RWPE1 (cell line): Measurements from ENCODE around the gene COPE.
A peak's percentile ranks its signal among the peaks of the same experiment; 100 is the strongest.

Experiments
- CTCF ChIA-PET: fragments of 350-600 bp; sonication (Branson Sonifier 250); formaldehyde crosslinking; extraction: SDS; loops from one replicate; lab custom pipeline; 2021; lab: Yijun Ruan, JAX
- POLR2A ChIA-PET: fragments of 400-600 bp; formaldehyde crosslinking; extraction: SDS; loops from one replicate; lab custom pipeline; 2020; ENCODE audit warnings: antibody characterized with exemption; ENCODE audit not compliant: low non-redundant PET; lab: Yijun Ruan, JAX
- DNase-seq: peaks from one replicate; pipeline ENCODE4 v3.0.0; 2012; ENCODE audit warnings: low spot score
- H3K27ac ChIP-seq: fragments of 450-650 bp; 2 replicates; pipeline ENCODE4 v1.5.1; 2017
- CTCF ChIP-seq: fragments of 450-650 bp; conservative IDR thresholded peaks from 2 replicates; pipeline ENCODE4 v1.5.1; 2017; ENCODE audit warnings: low read depth, mild to moderate bottlenecking

COPE gene

GRCh38 chr19:18960370-18960769 lies 41.2 kb upstream of the COPE start:
- CTCF ChIA-PET = interaction anchor here (0.7 kb wide), 1 partner anchor 11 kb away, joined by 3 read pairs; no protein-coding TSS in a partner anchor
- H3K27ac ChIP-seq = no peak overlapping the region
- POLR2A ChIA-PET = no interaction called here
- TF ChIP-seq CTCF = no peak
- no peak for DNase-seq

- DNase-seq = no peak
- no peak for TF ChIP-seq CTCF
- H3K27ac ChIP-seq = no peak overlapping the region
- POLR2A ChIA-PET = no interaction called here
- CTCF ChIA-PET = no interaction called here
Measured at GRCh38 chr19:18955042-18955441, 35.9 kb upstream of the COPE start.

GRCh38 chr19:18954094-18954493 lies 34.9 kb upstream of the COPE start:
- ChIA-PET POLR2A (no interaction called here), CTCF (no interaction called here)
- TF ChIP-seq CTCF = no peak
- no peak overlapping the region; the same call in 1 of the 2 replicates for H3K27ac ChIP-seq
- DNase-seq = no peak

GRCh38 chr19:18952364-18953003 lies 33.3 kb upstream of the COPE start:
- DNase-seq = peak; percentile 60
- peak overlapping the region; percentile 84 for H3K27ac ChIP-seq
- ChIA-PET POLR2A (interaction anchor here (0.7 kb wide), 1 partner anchor 672 kb away, joined by 4 read pairs; no protein-coding TSS in a partner anchor), CTCF (interaction anchor here (0.7 kb wide), 1 partner anchor 536 kb away, joined by 3 read pairs; no protein-coding TSS in a partner anchor)

- TF ChIP-seq CTCF = no peak
- peak; percentile 84 for DNase-seq
- H3K27ac ChIP-seq = peak overlapping the region; percentile 84
- POLR2A ChIA-PET = interaction anchor here (0.7 kb wide), 1 partner anchor 671 kb away, joined by 4 read pairs; no protein-coding TSS in a partner anchor
- CTCF ChIA-PET = no interaction called here
Measured at GRCh38 chr19:18951721-18952281, 32.6 kb upstream of the COPE start.

GRCh38 chr19:18949858-18950257 lies 30.7 kb upstream of the COPE start:
- ChIA-PET CTCF (interaction anchor here (0.6 to 1.4 kb wide), 3 partner anchors 11 to 37 kb away, joined by 3 to 5 read pairs (median 3); no protein-coding TSS in a partner anchor), POLR2A (no interaction called here)
- no peak for TF ChIP-seq CTCF
- no peak for DNase-seq
- H3K27ac ChIP-seq = no peak overlapping the region

GRCh38 chr19:18948976-18949356 lies 29.8 kb upstream of the COPE start:
- TF ChIP-seq CTCF = no peak
- ChIA-PET POLR2A (no interaction called here), CTCF (interaction anchor here (1.4 kb wide), 1 partner anchor 38 kb away, joined by 5 read pairs; no protein-coding TSS in a partner anchor)
- peak overlapping the region; percentile 1; the same call in 1 of the 2 replicates for H3K27ac ChIP-seq
- DNase-seq = no peak
